CD4-positive, CD25-positive, alpha-beta regulatory T cell (primary cell): ENCODE measurements around the gene TKT. TPM values are rescaled to one million over a fixed set of nuclear protein-coding genes. Genes with fewer than 3 reads are reported as not detected.

ENCODE experiments used
- ATAC-seq, 2 donors: fragments of 150-1000 bp; cut with Tn5 transposase; one replicate each; pipeline ENCODE4 v1.10.0; 2021; ENCODE audit warnings: low read depth in 2 of 2, moderate number of reproducible peaks in 2 of 2, moderate library complexity in 1 of 2
- DNase-seq, 3 donors: peaks; one replicate each; pipeline versions ENCODE4 v3.0.0 to v3.0.0-alpha.2; 2012 to 2022; ENCODE audit warnings: mixed read lengths in 1 of 3
- H3K27ac ChIP-seq: one replicate; pipeline ENCODE4 v1.7.0; 2013; ENCODE audit warnings: mild to moderate bottlenecking, low read length; ENCODE audit not compliant: insufficient read depth, poor library complexity, severe bottlenecking
- H3K27me3 ChIP-seq: one replicate; pipeline ENCODE4 v1.7.0; 2013; ENCODE audit warnings: low read length; ENCODE audit not compliant: control insufficient read depth, insufficient read depth
- H3K36me3 ChIP-seq: one replicate; pipeline ENCODE4 v1.7.0; 2013; ENCODE audit warnings: mild to moderate bottlenecking, low read length, moderate library complexity; ENCODE audit not compliant: control insufficient read depth, insufficient read depth
- H3K4me1 ChIP-seq: 2 replicates; pipeline ENCODE4 v1.7.0; 2013; ENCODE audit warnings: mild to moderate bottlenecking, low read length; ENCODE audit not compliant: insufficient read depth, control insufficient read depth, poor library complexity, severe bottlenecking
- H3K4me3 ChIP-seq: one replicate; pipeline ENCODE4 v1.7.0; 2013; ENCODE audit warnings: low read depth, mild to moderate bottlenecking, low read length, moderate library complexity
- H3K9me3 ChIP-seq, 2 experiments: 1 replicate in 1 of 2; 2 replicates in 1 of 2; pipeline ENCODE4 v1.7.0; 2013; ENCODE audit warnings: low read length in 2 of 2, mild to moderate bottlenecking in 1 of 2, moderate library complexity in 1 of 2; ENCODE audit not compliant: control insufficient read depth in 2 of 2
- H3K27ac Mint-ChIP-seq, 3 donors: one replicate each; pipeline ENCODE4 v1.8.0; 2020 to 2022; ENCODE audit warnings: mild to moderate bottlenecking in 3 of 3, mixed read lengths in 3 of 3, moderate library complexity in 2 of 3
- H3K27me3 Mint-ChIP-seq: one replicate; pipeline ENCODE4 v1.8.0; 2022; ENCODE audit warnings: mild to moderate bottlenecking, mixed read lengths
- H3K36me3 Mint-ChIP-seq: one replicate; pipeline ENCODE4 v1.8.0; 2020; ENCODE audit warnings: mixed read lengths
- H3K4me1 Mint-ChIP-seq, 4 donors: one replicate each; pipeline ENCODE4 v1.8.0; 2020 to 2022; ENCODE audit warnings: mixed read lengths in 4 of 4, mild to moderate bottlenecking in 1 of 4
- H3K4me3 Mint-ChIP-seq, 4 donors: one replicate each; pipeline ENCODE4 v1.8.0; 2020 to 2022; ENCODE audit warnings: mild to moderate bottlenecking in 4 of 4, mixed read lengths in 4 of 4, moderate library complexity in 3 of 4
- H3K9me3 Mint-ChIP-seq, 7 donors: one replicate each; pipeline ENCODE4 v1.8.0; 2020 to 2022; ENCODE audit warnings: mixed read lengths in 7 of 7, mild to moderate bottlenecking in 3 of 7, moderate library complexity in 2 of 7
- polyA plus RNA-seq, 4 donors: library from polyadenylated mRNA; unstranded; fragments of 300-500 nt; fragmentation: Illumina TruSeq; gene quantifications; one replicate each; pipeline ENCODE4 v1.2.3, GENCODE V29; 2021
- total RNA-seq: library from RNA; stranded (reverse); gene quantifications from one replicate; pipeline ENCODE4 v1.2.3, GENCODE V29; 2022

The TKT gene
- total and polyA plus RNA-seq, 5 donors from 2014 or later: 59.0 to 95.6 (median 73.0) TPM

- no peak for DNase-seq
- no peak overlapping the region for H3K4me3 Mint-ChIP-seq
- no peaks in the 10 kb centered on the region for H3K27me3 ChIP-seq
- no peak overlapping the region for H3K4me3 ChIP-seq
- ATAC-seq: no peak
- H3K27ac Mint-ChIP-seq: no peak overlapping the region
- no peaks in the 10 kb centered on the region for H3K36me3 ChIP-seq
- no peak overlapping the region for H3K27ac ChIP-seq
- H3K9me3 ChIP-seq: peaks cover 2 to 9% of the 10 kb centered on the region in 2 experiments
- peaks cover 5% of the 10 kb centered on the region for H3K27me3 Mint-ChIP-seq
- peaks cover 0 to 9% (median 2%) of the 10 kb centered on the region in 7 donors for H3K9me3 Mint-ChIP-seq
- no peaks in the 10 kb centered on the region for H3K4me1 ChIP-seq
- H3K4me1 Mint-ChIP-seq: peaks cover 0 to 2% (median 0%) of the 10 kb centered on the region in 4 donors
- H3K36me3 Mint-ChIP-seq: no peaks in the 10 kb centered on the region
Observed at GRCh38 chr3:53213276-53213675, 42.5 kb downstream of the TKT start.

GRCh38 chr3:53211706-53212702 is 43.8 kb downstream of the TKT start:
- H3K27me3 ChIP-seq: no peaks in the 10 kb centered on the region
- peaks cover 11% of the 10 kb centered on the region for H3K27me3 Mint-ChIP-seq
- H3K4me3 ChIP-seq: no peak overlapping the region
- H3K27ac ChIP-seq: no peak overlapping the region
- no peak overlapping the region for H3K4me3 Mint-ChIP-seq
- no peak overlapping the region for H3K27ac Mint-ChIP-seq
- no peaks in the 10 kb centered on the region for H3K36me3 ChIP-seq
- H3K9me3 Mint-ChIP-seq: peaks cover 0 to 17% (median 6%) of the 10 kb centered on the region in 7 donors
- H3K9me3 ChIP-seq: peaks cover 2 to 9% of the 10 kb centered on the region in 2 experiments
- no peaks in the 10 kb centered on the region for H3K4me1 Mint-ChIP-seq
- no peaks in the 10 kb centered on the region for H3K4me1 ChIP-seq
- ATAC-seq (no peak), DNase-seq (no peak)
- no peaks in the 10 kb centered on the region for H3K36me3 Mint-ChIP-seq

GRCh38 chr3:53202331-53203015 is 53.3 kb downstream of the TKT start:
- H3K27me3 ChIP-seq: no peaks in the 10 kb centered on the region
- DNase-seq: no peak
- no peak for ATAC-seq
- H3K4me1 ChIP-seq: no peaks in the 10 kb centered on the region
- H3K9me3 ChIP-seq: no peaks in the 10 kb centered on the region
- no peaks in the 10 kb centered on the region for H3K36me3 ChIP-seq
- Mint-ChIP-seq H3K36me3 (no peaks in the 10 kb centered on the region), H3K27me3 (peaks cover 13% of the 10 kb centered on the region), H3K9me3 (peaks cover 0 to 9% (median 2%) of the 10 kb centered on the region in 7 donors), H3K4me1 (no peaks in the 10 kb centered on the region), H3K4me3 (no peak overlapping the region), H3K27ac (no peak overlapping the region)
- H3K27ac ChIP-seq: no peak overlapping the region
- no peak overlapping the region for H3K4me3 ChIP-seq

GRCh38 chr3:53200501-53201498 is 55.0 kb downstream of the TKT start:
- peaks cover 0 to 5% (median 0%) of the 10 kb centered on the region in 7 donors for H3K9me3 Mint-ChIP-seq
- H3K27ac Mint-ChIP-seq: no peak overlapping the region
- Histone ChIP-seq H3K9me3 (no peaks in the 10 kb centered on the region), H3K4me1 (peaks cover under 1% of the 10 kb centered on the region), H3K27me3 (no peaks in the 10 kb centered on the region), H3K4me3 (no peak overlapping the region), H3K27ac (no peak overlapping the region), H3K36me3 (no peaks in the 10 kb centered on the region)
- no peak overlapping the region for H3K4me3 Mint-ChIP-seq
- no peak for DNase-seq
- H3K27me3 Mint-ChIP-seq: peaks cover 4% of the 10 kb centered on the region
- no peak for ATAC-seq
- H3K36me3 Mint-ChIP-seq: no peaks in the 10 kb centered on the region
- peaks cover 0 to 6% (median 0%) of the 10 kb centered on the region in 4 donors for H3K4me1 Mint-ChIP-seq

- peaks cover 4% of the 10 kb centered on the region for H3K27me3 Mint-ChIP-seq
- DNase-seq: no peak
- Histone ChIP-seq H3K27ac (no peak overlapping the region), H3K36me3 (no peaks in the 10 kb centered on the region), H3K9me3 (no peaks in the 10 kb centered on the region), H3K4me1 (peaks cover 5% of the 10 kb centered on the region), H3K27me3 (no peaks in the 10 kb centered on the region), H3K4me3 (no peak overlapping the region)
- peaks cover 0 to 13% (median 2%) of the 10 kb centered on the region in 4 donors for H3K4me1 Mint-ChIP-seq
- H3K4me3 Mint-ChIP-seq: no peak overlapping the region
- H3K27ac Mint-ChIP-seq: no peak overlapping the region
- no peak for ATAC-seq
- H3K9me3 Mint-ChIP-seq: peaks cover 0 to 4% (median 0%) of the 10 kb centered on the region in 7 donors
- H3K36me3 Mint-ChIP-seq: no peaks in the 10 kb centered on the region
Observed at GRCh38 chr3:53199834-53200233, 56.0 kb downstream of the TKT start.

GRCh38 chr3:53198996-53199395 is 56.8 kb downstream of the TKT start:
- Mint-ChIP-seq H3K27ac (no peak overlapping the region), H3K4me3 (no peak overlapping the region), H3K4me1 (peaks cover 0 to 13% (median 2%) of the 10 kb centered on the region in 4 donors), H3K27me3 (peaks cover 4% of the 10 kb centered on the region), H3K9me3 (no peaks in the 10 kb centered on the region), H3K36me3 (no peaks in the 10 kb centered on the region)
- Histone ChIP-seq H3K27me3 (no peaks in the 10 kb centered on the region), H3K36me3 (no peaks in the 10 kb centered on the region), H3K9me3 (no peaks in the 10 kb centered on the region), H3K27ac (no peak overlapping the region), H3K4me3 (no peak overlapping the region), H3K4me1 (peaks cover 5% of the 10 kb centered on the region)
- DNase-seq: no peak
- no peak for ATAC-seq
